ENCODE results near the gene HSF5.

DNA sequence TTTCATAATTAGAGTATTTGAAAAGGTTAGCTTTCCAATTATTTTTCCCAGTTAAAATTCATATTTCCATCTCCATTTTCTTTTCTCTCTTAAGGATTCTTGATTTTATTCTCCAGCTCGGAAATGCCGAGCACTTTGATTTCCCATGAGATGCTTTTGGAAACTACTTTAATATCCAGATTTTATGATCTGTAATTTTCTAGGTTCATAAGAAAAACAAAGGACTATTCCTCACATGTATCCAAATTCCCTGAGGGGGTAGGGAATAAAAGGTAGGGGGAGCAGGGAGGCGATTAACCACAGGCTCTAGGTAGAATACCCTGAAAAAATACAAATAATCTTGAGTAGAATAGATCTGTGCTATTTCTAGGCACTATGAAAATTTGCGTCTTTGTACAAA, 71.8 kb downstream of the HSF5 start:
- no peak for TF ChIP-seq POLR2A (IDR thresholded peaks at IDR 0.05; ENCODE audit: low read depth, low read length)
- TF ChIP-seq, protein P1, sequence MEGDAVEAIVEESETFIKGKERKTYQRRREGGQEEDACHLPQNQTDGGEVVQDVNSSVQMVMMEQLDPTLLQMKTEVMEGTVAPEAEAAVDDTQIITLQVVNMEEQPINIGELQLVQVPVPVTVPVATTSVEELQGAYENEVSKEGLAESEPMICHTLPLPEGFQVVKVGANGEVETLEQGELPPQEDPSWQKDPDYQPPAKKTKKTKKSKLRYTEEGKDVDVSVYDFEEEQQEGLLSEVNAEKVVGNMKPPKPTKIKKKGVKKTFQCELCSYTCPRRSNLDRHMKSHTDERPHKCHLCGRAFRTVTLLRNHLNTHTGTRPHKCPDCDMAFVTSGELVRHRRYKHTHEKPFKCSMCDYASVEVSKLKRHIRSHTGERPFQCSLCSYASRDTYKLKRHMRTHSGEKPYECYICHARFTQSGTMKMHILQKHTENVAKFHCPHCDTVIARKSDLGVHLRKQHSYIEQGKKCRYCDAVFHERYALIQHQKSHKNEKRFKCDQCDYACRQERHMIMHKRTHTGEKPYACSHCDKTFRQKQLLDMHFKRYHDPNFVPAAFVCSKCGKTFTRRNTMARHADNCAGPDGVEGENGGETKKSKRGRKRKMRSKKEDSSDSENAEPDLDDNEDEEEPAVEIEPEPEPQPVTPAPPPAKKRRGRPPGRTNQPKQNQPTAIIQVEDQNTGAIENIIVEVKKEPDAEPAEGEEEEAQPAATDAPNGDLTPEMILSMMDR (IDR thresholded peaks at IDR 0.05; ENCODE audit: extremely low read depth in 1 of 2, insufficient read depth in 1 of 2, low read depth in 1 of 2, low read length in 2 of 2), result no peak
- TF ChIP-seq, protein P2, sequence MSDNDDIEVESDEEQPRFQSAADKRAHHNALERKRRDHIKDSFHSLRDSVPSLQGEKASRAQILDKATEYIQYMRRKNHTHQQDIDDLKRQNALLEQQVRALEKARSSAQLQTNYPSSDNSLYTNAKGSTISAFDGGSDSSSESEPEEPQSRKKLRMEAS (IDR thresholded peaks at IDR 0.05; ENCODE audit: insufficient read depth, insufficient read length), result no peak
- no peak for TF ChIP-seq JUN (IDR thresholded peaks at IDR 0.05; ENCODE audit: borderline replicate concordance, insufficient read depth, insufficient read length, low read depth)
- TF ChIP-seq EZH2 (IDR thresholded peaks at IDR 0.05; ENCODE audit: borderline replicate concordance, low read depth, low read length, severe bottlenecking), result no peak
- no peak for TF ChIP-seq POLR2AphosphoS5 (IDR thresholded peaks at IDR 0.05; ENCODE audit: insufficient read depth, low read depth, low read length)
- no peak for TF ChIP-seq MYC (IDR thresholded peaks at IDR 0.05; ENCODE audit: low read depth, low read length)
- TF ChIP-seq GATA2 (IDR thresholded peaks at IDR 0.05; ENCODE audit: insufficient read depth, insufficient read length, low read depth, low read length), result no peak
- TF ChIP-seq FOS (IDR thresholded peaks at IDR 0.05; ENCODE audit: borderline replicate concordance, insufficient read depth, low read length), result no peak
